GM12878 (cell line): ENCODE data around the gene PALD1. TPM values are rescaled to one million over a fixed set of nuclear protein-coding genes. Genes with fewer than 3 reads are reported as not detected.
A peak's percentile ranks its signal among the peaks of the same experiment; 100 is the strongest.

Experiments
- CEBPB ChIP-seq, 2 experiments: fragments of 150-350 bp in 1 of 2; IDR thresholded peaks; 2 replicates each; pipeline ENCODE4 v1.6.1; 2012 to 2014; ENCODE audit warnings: low read depth in 2 of 2, low read length in 2 of 2, borderline replicate concordance in 1 of 2, inconsistent platforms in 1 of 2
- DPF2 ChIP-seq: fragments of 450-650 bp; IDR thresholded peaks from 2 replicates; pipeline ENCODE4 v1.6.1; 2017; ENCODE audit warnings: mild to moderate bottlenecking
- E4F1 ChIP-seq: fragments of 450-650 bp; IDR thresholded peaks from 2 replicates; pipeline ENCODE4 v1.6.1; 2018; ENCODE audit warnings: borderline replicate concordance, mild to moderate bottlenecking; ENCODE audit not compliant: partially characterized antibody
- EGR1 ChIP-seq, 2 experiments: IDR thresholded peaks; 1 replicate in 1 of 2; 2 replicates in 1 of 2; pipeline ENCODE4 v1.6.1; 2011 to 2012; ENCODE audit warnings: low read depth in 2 of 2, low read length in 2 of 2, borderline replicate concordance in 1 of 2, mild to moderate bottlenecking in 1 of 2, moderate library complexity in 1 of 2
- EP300 ChIP-seq, 2 experiments: fragments of 150-350 bp in 1 of 2; IDR thresholded peaks; 2 replicates each; pipeline ENCODE4 v1.6.1; 2011 to 2012; ENCODE audit warnings: low read depth in 2 of 2, low read length in 2 of 2, borderline replicate concordance in 1 of 2, improper control_type of control experiment in 1 of 2, inconsistent platforms in 1 of 2; ENCODE audit not compliant: control insufficient read depth in 1 of 2
- FOXM1 ChIP-seq: IDR thresholded peaks from 2 replicates; pipeline ENCODE4 v1.6.1; 2012; ENCODE audit warnings: low read depth, mild to moderate bottlenecking, inconsistent platforms, low read length, moderate library complexity
- HDAC6 ChIP-seq: fragments of 200-600 bp; sonication (generic); IDR thresholded peaks from one replicate; pipeline ENCODE4 v1.8.0; 2017; ENCODE audit warnings: antibody characterized with exemption; ENCODE audit not compliant: unreplicated experiment
- MYC ChIP-seq: IDR thresholded peaks from 2 replicates; pipeline ENCODE4 v1.6.1; 2011; ENCODE audit warnings: mild to moderate bottlenecking, low read length, moderate library complexity, inconsistent platforms; ENCODE audit not compliant: insufficient read depth, insufficient replicate concordance, insufficient read length, severe bottlenecking
- NFYB ChIP-seq: IDR thresholded peaks from 2 replicates; pipeline ENCODE4 v1.6.1; 2011; ENCODE audit warnings: low read depth, mild to moderate bottlenecking, low read length, improper control_type of control experiment, moderate library complexity; ENCODE audit not compliant: insufficient read depth
- NR2F1 ChIP-seq: fragments of 450-650 bp; conservative IDR thresholded peaks from 2 replicates; pipeline ENCODE4 v1.6.1; 2017; ENCODE audit warnings: mild to moderate bottlenecking
- PKNOX1 ChIP-seq: fragments of 450-650 bp; IDR thresholded peaks from 2 replicates; pipeline ENCODE4 v1.6.1; 2016; ENCODE audit warnings: mild to moderate bottlenecking
- PML ChIP-seq: IDR thresholded peaks from 2 replicates; pipeline ENCODE4 v1.6.1; 2012; ENCODE audit warnings: low read length, inconsistent platforms
- POLR2A ChIP-seq: IDR thresholded peaks from 2 replicates; pipeline ENCODE4 v1.6.1; 2011; ENCODE audit warnings: low read depth, mild to moderate bottlenecking, low read length
- SMAD5 ChIP-seq: IDR thresholded peaks from 2 replicates; pipeline ENCODE4 v1.6.1; 2016; ENCODE audit warnings: antibody characterized with exemption, low read depth
- SUZ12 ChIP-seq: fragments of 200-600 bp; sonication (generic); IDR thresholded peaks from one replicate; pipeline ENCODE4 v1.6.1; 2018; ENCODE audit warnings: antibody characterized with exemption, mild to moderate bottlenecking; ENCODE audit not compliant: unreplicated experiment
- TAF1 ChIP-seq: IDR thresholded peaks from 2 replicates; pipeline ENCODE4 v1.6.1; 2011; ENCODE audit warnings: mild to moderate bottlenecking, low read depth, low read length, borderline replicate concordance
- ZBED1 ChIP-seq: IDR thresholded peaks from 2 replicates; pipeline ENCODE4 v1.6.1; 2016; ENCODE audit warnings: borderline replicate concordance
- ZNF592 ChIP-seq: fragments of 450-650 bp; IDR thresholded peaks from 2 replicates; pipeline ENCODE4 v1.6.1; 2017; ENCODE audit warnings: mild to moderate bottlenecking, moderate library complexity
- polyA plus RNA-seq, 11 experiments: library from polyadenylated mRNA; depleted of rRNA in 4 of 11; unstranded in 6 of 11; stranded (reverse) in 5 of 11; fragments of >200 nt; fragmentation: Nextera tagmentation in 4 of 11; fragmentation: Illumina TruSeq in 1 of 11; extraction: Ambion mirVana in 4 of 11; extraction: Trizol in 1 of 11; gene quantifications; 1 replicate in 1 of 11; 2 replicates in 10 of 11; pipeline versions ENCODE4 v1.2.1 to v1.2.3, GENCODE V29; 2011 to 2016; ENCODE audit warnings: inconsistent platforms in 2 of 11, missing spikeins in 2 of 11, low read depth in 1 of 11
- total RNA-seq, 4 experiments: library from RNA; depleted of rRNA in 3 of 4; stranded (reverse); fragments of >200 nt in 3 of 4; fragmentation: Illumina TruSeq in 1 of 4; extraction: Trizol in 1 of 4; gene quantifications; 2 replicates each; pipeline versions ENCODE4 v1.2.1 to v1.2.3, GENCODE V29; 2013 to 2021

The PALD1 gene
- total and polyA plus RNA-seq, 10 of the 15 experiments (the other 5 are each of a cell fraction or from before 2014, with no cell fraction given), result 0.43 to 20.9 (median 9.0) TPM

- no peak for TF ChIP-seq ZNF592
- peak; percentile 49; the same call in 1 of the 2 replicates for TF ChIP-seq DPF2
- TF ChIP-seq POLR2A, result peak; percentile 67
- no peak for TF ChIP-seq CEBPB (IDR thresholded peaks at IDR 0.05; ENCODE audit: borderline replicate concordance in 1 of 2, low read depth in 2 of 2, low read length in 2 of 2)
- peak in 1 of 2 experiments; percentile 76; a peak in 2 of 3 replicates for TF ChIP-seq EGR1 (IDR thresholded peaks at IDR 0.05; ENCODE audit: borderline replicate concordance in 1 of 2, low read depth in 2 of 2, low read length in 2 of 2)
- no peak for TF ChIP-seq SMAD5
- TF ChIP-seq PKNOX1, result peak; percentile 81
- 0 out of 2 replicates have a peak, but pooled peaks have one; percentile 46 for TF ChIP-seq NR2F1
- TF ChIP-seq MYC, result peak; percentile 25
- no peak for TF ChIP-seq PML
- TF ChIP-seq ZBED1, result no peak
- TF ChIP-seq E4F1, result no peak
- peak; percentile 97 for TF ChIP-seq HDAC6
- no peak for TF ChIP-seq SUZ12
- no peak for TF ChIP-seq FOXM1
- no peak for TF ChIP-seq TAF1
- no peak for TF ChIP-seq EP300 (IDR thresholded peaks at IDR 0.05; ENCODE audit: borderline replicate concordance in 1 of 2, control insufficient read depth in 1 of 2, low read depth in 2 of 2, low read length in 2 of 2)
- peak; percentile 28; the same call in 1 of the 2 replicates for TF ChIP-seq NFYB
These were observed at the start of gene PALD1 (continued) for GRCh38 chr10:70478191-70479164.
